ENCODE measurements around the gene GHRHR.

Gene GHRHR

DNA sequence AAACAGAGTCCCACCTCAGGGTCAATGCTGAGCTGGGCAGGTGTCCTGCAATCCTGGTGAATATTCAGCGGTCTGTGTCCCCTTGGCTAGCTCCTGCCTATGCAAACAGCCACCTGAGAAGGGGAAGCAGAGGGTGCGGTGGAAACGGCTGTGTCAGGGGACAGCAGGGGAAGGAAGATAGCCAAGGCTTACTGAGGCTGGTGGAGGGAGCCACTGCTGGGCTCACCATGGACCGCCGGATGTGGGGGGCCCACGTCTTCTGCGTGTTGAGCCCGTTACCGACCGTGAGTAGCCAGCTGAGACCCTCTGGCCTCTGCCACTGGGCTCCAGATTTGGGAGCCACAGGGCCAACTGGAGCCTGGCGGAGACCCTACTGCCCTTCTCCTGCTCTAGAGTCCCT lies at the start of gene GHRHR:
Gene GHRHR, plus strand, starts transcription at position 112 of the 400 bp plus-strand sequence. Its CDS starts 116 bp downstream, at position 228.
- Histone ChIP-seq H3K27me3 (ENCODE audit: control insufficient read depth in 1 of 2, insufficient read depth in 2 of 2, low read length in 2 of 2) (no peaks in the 10 kb centered on the region), H3K36me3 (ENCODE audit: control insufficient read depth in 1 of 2, insufficient read depth in 2 of 2, low read length in 2 of 2) (no peaks in the 10 kb centered on the region), H3K9ac (ENCODE audit: low read depth in 1 of 2, low read length in 2 of 2) (no peak within 1 kb of the TSS), H3K4me3 (ENCODE audit: low read depth in 1 of 2, low read length in 2 of 2) (no peak within 1 kb of the TSS), H3K9me3 (ENCODE audit: control insufficient read depth in 1 of 2, low read length in 2 of 2) (no peaks in the 10 kb centered on the region), H3K27ac (ENCODE audit: low read depth, low read length) (no peak within 1 kb of the TSS), H3K4me1 (ENCODE audit: control insufficient read depth in 1 of 2, insufficient read depth in 2 of 2, low read length in 2 of 2) (no peaks in the 10 kb centered on the region)

DNA sequence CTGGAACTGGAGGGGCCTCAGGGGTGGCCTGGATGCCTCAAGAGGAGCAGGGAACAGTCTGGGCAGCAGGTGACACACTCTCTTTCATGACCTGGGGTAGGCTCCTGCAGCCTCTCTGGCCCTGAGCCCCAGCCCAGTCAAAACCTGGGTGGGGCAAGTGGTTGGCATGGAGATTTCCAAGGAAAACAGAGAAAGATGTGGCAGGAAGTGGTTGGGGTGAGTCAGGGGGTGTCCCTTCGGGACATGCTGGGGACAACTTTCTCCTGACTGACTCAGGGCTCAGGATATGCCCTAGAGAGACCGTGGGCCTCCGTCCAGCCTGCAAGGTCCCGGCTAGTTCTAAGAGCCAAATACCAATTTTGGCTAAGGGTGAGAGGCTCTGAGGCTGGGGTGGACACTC lies 49.2 kb upstream of the GHRHR start:
- no peaks in the 10 kb centered on the region for H3K9me3 ChIP-seq (ENCODE audit: control insufficient read depth in 1 of 2, low read length in 2 of 2)
- H3K27me3 ChIP-seq (ENCODE audit: control insufficient read depth in 1 of 2, insufficient read depth in 2 of 2, low read length in 2 of 2) = no peaks in the 10 kb centered on the region
- peak overlapping the region; percentile 18 to 33 for H3K9ac ChIP-seq (ENCODE audit: low read depth in 1 of 2, low read length in 2 of 2)
- no peak overlapping the region for H3K27ac ChIP-seq (ENCODE audit: low read depth, low read length)
- H3K4me1 ChIP-seq (ENCODE audit: control insufficient read depth in 1 of 2, insufficient read depth in 2 of 2, low read length in 2 of 2) = peaks cover 45 to 81% of the 10 kb centered on the region in 2 donors
- H3K4me3 ChIP-seq (ENCODE audit: low read depth in 1 of 2, low read length in 2 of 2) = peak overlapping the region; percentile 67 to 77
- no peaks in the 10 kb centered on the region for H3K36me3 ChIP-seq (ENCODE audit: control insufficient read depth in 1 of 2, insufficient read depth in 2 of 2, low read length in 2 of 2)

- peak overlapping the region in 1 of 2 donors; percentile 33 for H3K9ac ChIP-seq (ENCODE audit: low read depth in 1 of 2, low read length in 2 of 2)
- peaks cover 44 to 83% of the 10 kb centered on the region in 2 donors for H3K4me1 ChIP-seq (ENCODE audit: control insufficient read depth in 1 of 2, insufficient read depth in 2 of 2, low read length in 2 of 2)
- H3K4me3 ChIP-seq (ENCODE audit: low read depth in 1 of 2, low read length in 2 of 2) = peak overlapping the region; percentile 67 to 77
- no peaks in the 10 kb centered on the region for H3K9me3 ChIP-seq (ENCODE audit: control insufficient read depth in 1 of 2, low read length in 2 of 2)
- no peaks in the 10 kb centered on the region for H3K36me3 ChIP-seq (ENCODE audit: control insufficient read depth in 1 of 2, insufficient read depth in 2 of 2, low read length in 2 of 2)
- H3K27me3 ChIP-seq (ENCODE audit: control insufficient read depth in 1 of 2, insufficient read depth in 2 of 2, low read length in 2 of 2) = no peaks in the 10 kb centered on the region
- H3K27ac ChIP-seq (ENCODE audit: low read depth, low read length) = no peak overlapping the region
Measured at GRCh38 chr7:30915005-30915601, 48.6 kb upstream of the GHRHR start.

GRCh38 chr7:30915751-30916150 lies 48.0 kb upstream of the GHRHR start:
- Histone ChIP-seq H3K4me3 (ENCODE audit: low read depth in 1 of 2, low read length in 2 of 2) (peak overlapping the region; percentile 67 to 77), H3K9me3 (ENCODE audit: control insufficient read depth in 1 of 2, low read length in 2 of 2) (no peaks in the 10 kb centered on the region), H3K27me3 (ENCODE audit: control insufficient read depth in 1 of 2, insufficient read depth in 2 of 2, low read length in 2 of 2) (no peaks in the 10 kb centered on the region), H3K9ac (ENCODE audit: low read depth in 1 of 2, low read length in 2 of 2) (peak overlapping the region; percentile 25 to 26), H3K36me3 (ENCODE audit: control insufficient read depth in 1 of 2, insufficient read depth in 2 of 2, low read length in 2 of 2) (no peaks in the 10 kb centered on the region), H3K4me1 (ENCODE audit: control insufficient read depth in 1 of 2, insufficient read depth in 2 of 2, low read length in 2 of 2) (peaks cover 43 to 81% of the 10 kb centered on the region in 2 donors), H3K27ac (ENCODE audit: low read depth, low read length) (peak overlapping the region; percentile 24)

DNA sequence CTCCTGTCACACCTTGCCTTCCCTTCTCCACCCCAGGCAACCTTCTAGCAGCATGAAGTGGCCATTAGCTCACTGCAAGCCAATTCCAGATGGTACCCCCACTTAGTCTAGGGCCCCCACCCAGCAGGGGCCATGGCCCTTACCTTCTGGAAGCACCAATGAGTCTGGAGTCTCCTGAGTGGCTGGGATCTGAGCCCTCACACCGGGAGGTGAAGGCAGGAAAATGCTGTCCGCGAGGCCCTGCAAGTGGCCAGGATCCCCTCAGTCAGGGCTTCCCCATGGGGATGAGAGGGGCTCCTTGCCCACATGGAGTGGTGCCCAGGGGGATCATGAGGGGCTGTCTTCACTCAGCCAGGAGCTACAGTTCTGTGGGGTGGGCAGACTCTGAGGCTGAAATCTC lies 47.5 kb upstream of the GHRHR start:
- H3K4me3 ChIP-seq (ENCODE audit: low read depth in 1 of 2, low read length in 2 of 2) = no peak overlapping the region

GRCh38 chr7:30916767-30917166 lies 47.0 kb upstream of the GHRHR start:
- no peak overlapping the region for H3K27ac ChIP-seq (ENCODE audit: low read depth, low read length)
- no peaks in the 10 kb centered on the region for H3K9me3 ChIP-seq (ENCODE audit: control insufficient read depth in 1 of 2, low read length in 2 of 2)
- peaks cover 38 to 72% of the 10 kb centered on the region in 2 donors for H3K4me1 ChIP-seq (ENCODE audit: control insufficient read depth in 1 of 2, insufficient read depth in 2 of 2, low read length in 2 of 2)
- no peaks in the 10 kb centered on the region for H3K27me3 ChIP-seq (ENCODE audit: control insufficient read depth in 1 of 2, insufficient read depth in 2 of 2, low read length in 2 of 2)
- no peak overlapping the region for H3K9ac ChIP-seq (ENCODE audit: low read depth in 1 of 2, low read length in 2 of 2)
- H3K4me3 ChIP-seq (ENCODE audit: low read depth in 1 of 2, low read length in 2 of 2) = no peak overlapping the region
- H3K36me3 ChIP-seq (ENCODE audit: control insufficient read depth in 1 of 2, insufficient read depth in 2 of 2, low read length in 2 of 2) = peaks cover 0 to 7% of the 10 kb centered on the region in 2 donors

More for the DNA sequence above, 47.5 kb upstream of the GHRHR start:
- Histone ChIP-seq H3K4me1 (ENCODE audit: control insufficient read depth in 1 of 2, insufficient read depth in 2 of 2, low read length in 2 of 2) (peaks cover 39 to 76% of the 10 kb centered on the region in 2 donors), H3K36me3 (ENCODE audit: control insufficient read depth in 1 of 2, insufficient read depth in 2 of 2, low read length in 2 of 2) (peaks cover 0 to 4% of the 10 kb centered on the region in 2 donors), H3K9ac (ENCODE audit: low read depth in 1 of 2, low read length in 2 of 2) (peak overlapping the region; percentile 25 to 26), H3K27ac (ENCODE audit: low read depth, low read length) (peak overlapping the region; percentile 24), H3K27me3 (ENCODE audit: control insufficient read depth in 1 of 2, insufficient read depth in 2 of 2, low read length in 2 of 2) (no peaks in the 10 kb centered on the region), H3K9me3 (ENCODE audit: control insufficient read depth in 1 of 2, low read length in 2 of 2) (no peaks in the 10 kb centered on the region)

- no peak overlapping the region for H3K4me3 ChIP-seq (ENCODE audit: low read depth in 1 of 2, low read length in 2 of 2)
- no peaks in the 10 kb centered on the region for H3K27me3 ChIP-seq (ENCODE audit: control insufficient read depth in 1 of 2, insufficient read depth in 2 of 2, low read length in 2 of 2)
- no peak overlapping the region for H3K9ac ChIP-seq (ENCODE audit: low read depth in 1 of 2, low read length in 2 of 2)
- no peaks in the 10 kb centered on the region for H3K9me3 ChIP-seq (ENCODE audit: control insufficient read depth in 1 of 2, low read length in 2 of 2)
- peaks cover 37 to 66% of the 10 kb centered on the region in 2 donors for H3K4me1 ChIP-seq (ENCODE audit: control insufficient read depth in 1 of 2, insufficient read depth in 2 of 2, low read length in 2 of 2)
- H3K36me3 ChIP-seq (ENCODE audit: control insufficient read depth in 1 of 2, insufficient read depth in 2 of 2, low read length in 2 of 2) = peaks cover under 1 to 7% of the 10 kb centered on the region in 2 donors
- no peak overlapping the region for H3K27ac ChIP-seq (ENCODE audit: low read depth, low read length)
Measured at GRCh38 chr7:30917216-30917893, 46.4 kb upstream of the GHRHR start.

DNA sequence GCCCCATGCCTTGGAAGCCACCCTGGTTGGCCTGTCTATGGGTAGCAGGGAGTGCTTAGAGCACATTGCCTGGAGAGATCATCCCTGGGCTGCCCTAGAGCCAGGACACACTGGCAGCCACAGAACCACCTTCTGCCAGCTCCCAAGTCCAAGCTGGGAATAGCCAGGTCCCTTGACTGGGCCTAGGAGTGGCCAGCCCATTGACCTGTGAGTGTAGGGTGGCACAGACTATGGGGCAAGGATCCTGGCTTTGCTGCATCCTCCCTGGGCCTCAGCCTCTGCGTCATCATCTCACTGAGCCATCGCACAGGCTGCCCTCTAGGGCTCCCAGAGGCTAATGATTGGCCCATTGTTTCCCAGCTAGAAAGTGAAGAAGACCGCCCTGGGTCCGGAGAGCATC lies 45.1 kb upstream of the GHRHR start:
- no peak overlapping the region for H3K27ac ChIP-seq (ENCODE audit: low read depth, low read length)
- H3K4me1 ChIP-seq (ENCODE audit: control insufficient read depth in 1 of 2, insufficient read depth in 2 of 2, low read length in 2 of 2) = peaks cover 36 to 53% of the 10 kb centered on the region in 2 donors
- peaks cover 7 to 16% of the 10 kb centered on the region in 2 donors for H3K36me3 ChIP-seq (ENCODE audit: control insufficient read depth in 1 of 2, insufficient read depth in 2 of 2, low read length in 2 of 2)
- no peak overlapping the region for H3K4me3 ChIP-seq (ENCODE audit: low read depth in 1 of 2, low read length in 2 of 2)
- no peak overlapping the region for H3K9ac ChIP-seq (ENCODE audit: low read depth in 1 of 2, low read length in 2 of 2)
- H3K27me3 ChIP-seq (ENCODE audit: control insufficient read depth in 1 of 2, insufficient read depth in 2 of 2, low read length in 2 of 2) = no peaks in the 10 kb centered on the region
- H3K9me3 ChIP-seq (ENCODE audit: control insufficient read depth in 1 of 2, low read length in 2 of 2) = no peaks in the 10 kb centered on the region

DNA sequence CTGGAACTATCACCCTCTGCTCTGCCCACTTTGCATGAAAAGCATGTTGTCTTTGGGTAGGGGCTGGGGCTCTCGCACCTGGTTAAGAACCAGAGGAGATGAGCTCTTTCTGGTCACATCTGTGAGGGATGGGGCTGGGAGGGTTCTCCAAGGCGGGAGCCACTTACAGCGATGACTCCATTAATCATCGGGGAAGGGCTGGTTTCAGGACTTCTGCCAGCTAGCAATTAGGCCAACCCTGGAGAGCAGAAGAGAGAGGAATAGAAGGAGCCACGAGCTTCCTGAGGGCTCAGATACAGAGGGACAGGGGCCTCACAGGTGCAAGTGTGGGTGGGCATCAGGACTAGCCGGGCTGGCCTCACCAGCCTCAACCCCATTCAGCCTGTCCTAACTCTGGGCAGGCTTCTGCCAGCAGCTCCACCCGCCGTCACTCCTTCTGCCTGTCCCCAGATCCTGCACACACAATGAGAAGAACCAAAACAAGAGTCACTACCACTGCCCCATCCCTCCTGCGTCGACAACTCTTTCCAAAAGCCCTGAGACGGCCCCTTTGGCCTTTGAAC lies 43.7 kb upstream of the GHRHR start:
- no peak overlapping the region for H3K27ac ChIP-seq (ENCODE audit: low read depth, low read length)

More for the DNA sequence above, 43.7 kb upstream of the GHRHR start:
- Histone ChIP-seq H3K9ac (ENCODE audit: low read depth in 1 of 2, low read length in 2 of 2) (peak overlapping the region in 1 of 2 donors; percentile 25), H3K4me1 (ENCODE audit: control insufficient read depth in 1 of 2, insufficient read depth in 2 of 2, low read length in 2 of 2) (peaks cover 22 to 39% of the 10 kb centered on the region in 2 donors), H3K9me3 (ENCODE audit: control insufficient read depth in 1 of 2, low read length in 2 of 2) (no peaks in the 10 kb centered on the region), H3K27me3 (ENCODE audit: control insufficient read depth in 1 of 2, insufficient read depth in 2 of 2, low read length in 2 of 2) (no peaks in the 10 kb centered on the region), H3K36me3 (ENCODE audit: control insufficient read depth in 1 of 2, insufficient read depth in 2 of 2, low read length in 2 of 2) (peaks cover 14 to 30% of the 10 kb centered on the region in 2 donors), H3K4me3 (ENCODE audit: low read depth in 1 of 2, low read length in 2 of 2) (no peak overlapping the region)
